ENCODE results near the gene HOATZ.

DNA sequence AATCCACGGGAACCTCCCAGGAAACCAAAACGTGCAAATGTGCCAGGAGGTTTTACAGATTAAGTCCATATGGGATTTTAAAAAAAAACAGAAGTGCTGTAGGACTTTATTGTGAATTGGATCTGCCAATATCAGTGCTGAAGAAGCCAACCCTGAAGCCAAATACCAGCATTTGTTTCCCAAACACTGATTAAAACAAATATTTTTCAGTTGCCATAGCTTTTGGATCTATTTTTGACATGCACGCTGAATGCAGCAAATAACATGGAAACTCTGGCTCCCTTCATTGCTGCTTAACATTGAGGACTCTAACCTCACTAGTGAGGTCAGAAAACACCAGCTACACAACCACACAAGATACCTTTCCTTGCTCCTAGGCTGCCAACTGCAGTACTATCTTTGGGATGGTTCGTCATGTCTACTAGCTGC lies 59.3 kb downstream of the HOATZ start:
- TF ChIP-seq, protein P1, sequence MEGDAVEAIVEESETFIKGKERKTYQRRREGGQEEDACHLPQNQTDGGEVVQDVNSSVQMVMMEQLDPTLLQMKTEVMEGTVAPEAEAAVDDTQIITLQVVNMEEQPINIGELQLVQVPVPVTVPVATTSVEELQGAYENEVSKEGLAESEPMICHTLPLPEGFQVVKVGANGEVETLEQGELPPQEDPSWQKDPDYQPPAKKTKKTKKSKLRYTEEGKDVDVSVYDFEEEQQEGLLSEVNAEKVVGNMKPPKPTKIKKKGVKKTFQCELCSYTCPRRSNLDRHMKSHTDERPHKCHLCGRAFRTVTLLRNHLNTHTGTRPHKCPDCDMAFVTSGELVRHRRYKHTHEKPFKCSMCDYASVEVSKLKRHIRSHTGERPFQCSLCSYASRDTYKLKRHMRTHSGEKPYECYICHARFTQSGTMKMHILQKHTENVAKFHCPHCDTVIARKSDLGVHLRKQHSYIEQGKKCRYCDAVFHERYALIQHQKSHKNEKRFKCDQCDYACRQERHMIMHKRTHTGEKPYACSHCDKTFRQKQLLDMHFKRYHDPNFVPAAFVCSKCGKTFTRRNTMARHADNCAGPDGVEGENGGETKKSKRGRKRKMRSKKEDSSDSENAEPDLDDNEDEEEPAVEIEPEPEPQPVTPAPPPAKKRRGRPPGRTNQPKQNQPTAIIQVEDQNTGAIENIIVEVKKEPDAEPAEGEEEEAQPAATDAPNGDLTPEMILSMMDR (IDR thresholded peaks at IDR 0.05 in 2 of 3, conservative IDR thresholded peaks at IDR 0.05 in 1 of 3; ENCODE audit: borderline replicate concordance in 1 of 3, insufficient read depth in 1 of 3, low read depth in 2 of 3, low read length in 2 of 3) = no peak
- no peak for TF ChIP-seq POLR2AphosphoS5 (IDR thresholded peaks at IDR 0.05; ENCODE audit: low read depth, low read length)
- no peak for TF ChIP-seq YY1 (IDR thresholded peaks at IDR 0.05; ENCODE audit: extremely low read depth, insufficient replicate concordance, low read depth, low read length)
- no peak for TF ChIP-seq REST (IDR thresholded peaks at IDR 0.05; ENCODE audit: low read depth)
- TF ChIP-seq EZH2 (IDR thresholded peaks at IDR 0.05) = no peak
- TF ChIP-seq ZNF274 (IDR thresholded peaks at IDR 0.05; ENCODE audit: low read depth, low read length) = no peak
- TF ChIP-seq, protein P2, sequence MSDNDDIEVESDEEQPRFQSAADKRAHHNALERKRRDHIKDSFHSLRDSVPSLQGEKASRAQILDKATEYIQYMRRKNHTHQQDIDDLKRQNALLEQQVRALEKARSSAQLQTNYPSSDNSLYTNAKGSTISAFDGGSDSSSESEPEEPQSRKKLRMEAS (IDR thresholded peaks at IDR 0.05) = no peak
